CD4-positive, alpha-beta memory T cell (primary cell): ENCODE data around the gene GHSR. TPM values are rescaled to one million over a fixed set of nuclear protein-coding genes. Genes with fewer than 3 reads are reported as not detected.

ENCODE experiments used
- CTCF ChIA-PET: fragments of 350-600 bp; sonication (Branson Sonifier 250); formaldehyde crosslinking; loops from one replicate; lab custom pipeline; 2021; ENCODE audit warnings: inconsistent platforms; ENCODE audit not compliant: partially characterized antibody; lab: Charles Lee
- POLR2A ChIA-PET: fragments of 350-600 bp; sonication (Branson Sonifier 250); formaldehyde crosslinking; loops from one replicate; lab custom pipeline; 2021; ENCODE audit not compliant: partially characterized antibody; lab: Charles Lee
- DNase-seq, 5 donors: peaks; one replicate each; pipeline versions ENCODE4 v3.0.0 to v3.0.0-alpha.2; 2020 to 2022; ENCODE audit warnings: mixed read lengths in 1 of 5
- H3K27ac ChIP-seq: one replicate; pipeline ENCODE4 v1.7.0; 2013; ENCODE audit warnings: low read depth, low read length
- H3K27me3 ChIP-seq: 2 replicates; pipeline ENCODE4 v1.7.0; 2013; ENCODE audit warnings: mild to moderate bottlenecking, low read length, moderate library complexity; ENCODE audit not compliant: insufficient read depth
- H3K36me3 ChIP-seq: 2 replicates; pipeline ENCODE4 v1.7.0; 2013; ENCODE audit warnings: mild to moderate bottlenecking, low read length, moderate library complexity; ENCODE audit not compliant: insufficient read depth
- H3K4me1 ChIP-seq: 2 replicates; pipeline ENCODE4 v1.7.0; 2013; ENCODE audit warnings: mild to moderate bottlenecking, low read length, moderate library complexity; ENCODE audit not compliant: insufficient read depth
- H3K4me3 ChIP-seq, 2 donors: one replicate each; pipeline ENCODE4 v1.7.0; 2013; ENCODE audit warnings: low read length in 2 of 2, mild to moderate bottlenecking in 1 of 2
- H3K9me3 ChIP-seq, 2 donors: one replicate each; pipeline ENCODE4 v1.7.0; 2013; ENCODE audit warnings: low read length in 2 of 2, control low read depth in 1 of 2; ENCODE audit not compliant: control insufficient read depth in 1 of 2
- H3K27ac Mint-ChIP-seq, 7 donors: one replicate each; pipeline ENCODE4 v1.8.0; 2020 to 2021; ENCODE audit warnings: mixed read lengths in 7 of 7, mild to moderate bottlenecking in 6 of 7, inconsistent platforms in 3 of 7, moderate library complexity in 3 of 7
- H3K27me3 Mint-ChIP-seq, 2 donors: one replicate each; pipeline ENCODE4 v1.8.0; 2020 to 2021; ENCODE audit warnings: mixed read lengths in 2 of 2
- H3K36me3 Mint-ChIP-seq, 2 donors: one replicate each; pipeline ENCODE4 v1.8.0; 2020 to 2021; ENCODE audit warnings: mixed read lengths in 2 of 2, inconsistent platforms in 1 of 2, mild to moderate bottlenecking in 1 of 2
- H3K4me1 Mint-ChIP-seq, 4 donors: one replicate each; pipeline ENCODE4 v1.8.0; 2020 to 2021; ENCODE audit warnings: mixed read lengths in 4 of 4, mild to moderate bottlenecking in 1 of 4
- H3K4me3 Mint-ChIP-seq, 8 donors: one replicate each; pipeline ENCODE4 v1.8.0; 2020 to 2021; ENCODE audit warnings: mixed read lengths in 8 of 8, mild to moderate bottlenecking in 7 of 8, moderate library complexity in 6 of 8, inconsistent platforms in 3 of 8
- H3K9me3 Mint-ChIP-seq, 8 donors: one replicate each; pipeline ENCODE4 v1.8.0; 2020 to 2021; ENCODE audit warnings: mixed read lengths in 8 of 8, mild to moderate bottlenecking in 5 of 8, inconsistent platforms in 3 of 8, moderate library complexity in 1 of 8
- intact Hi-C: fragments of 100-400 bp; cut with micrococcal nuclease; formaldehyde crosslinking; loops from one replicate; pipeline ENCODE4 v1.15.1; 2023
- polyA plus RNA-seq, 2 donors: library from polyadenylated mRNA; unstranded; fragments of 300-500 nt; fragmentation: Illumina TruSeq; gene quantifications; one replicate each; pipeline ENCODE4 v1.2.3, GENCODE V29; 2021
- total RNA-seq, 2 experiments: library from RNA; stranded (reverse); gene quantifications; one replicate each; pipeline ENCODE4 v1.2.3, GENCODE V29; 2021

Gene GHSR
- total and polyA plus RNA-seq, 4 experiments from 2014 or later = not detected

GRCh38 chr3:172404237-172404962 is 43.9 kb downstream of the GHSR start:
- POLR2A ChIA-PET = no interaction called here

DNA sequence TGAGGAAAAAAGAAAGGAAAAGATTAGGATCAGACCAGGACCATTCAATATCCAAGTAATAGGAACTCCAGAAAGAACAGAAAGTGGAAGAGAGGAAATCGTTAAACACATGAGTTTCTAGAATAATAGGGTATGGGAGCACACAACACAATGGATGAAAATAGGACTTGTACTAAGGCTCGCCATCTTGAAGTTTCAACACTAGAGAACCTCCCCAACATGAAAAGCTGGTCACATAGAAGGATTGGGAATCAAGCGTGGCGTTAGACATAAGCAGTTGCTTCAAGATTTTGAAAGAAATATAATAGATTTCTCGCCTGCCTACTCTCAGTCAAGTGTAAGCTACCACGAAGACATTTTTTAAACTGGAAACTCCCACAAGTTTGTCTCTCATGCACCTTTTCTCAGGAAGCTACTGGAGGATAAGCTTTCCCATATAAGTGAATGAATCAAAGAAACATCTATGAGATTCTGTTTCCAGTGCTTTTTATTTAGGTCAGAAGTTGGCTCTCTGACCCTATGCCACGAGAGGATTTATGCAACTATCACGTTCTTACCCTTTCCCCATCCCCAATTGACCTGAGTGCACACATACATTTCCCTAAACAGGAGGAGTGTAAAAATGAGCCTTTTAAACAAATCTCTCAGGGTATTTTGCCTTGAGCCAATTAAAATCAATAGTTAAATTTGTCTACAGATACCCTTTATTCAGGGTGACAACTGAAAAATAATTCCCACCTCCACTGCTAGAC is 45.2 kb downstream of the GHSR start:
- Histone ChIP-seq H3K4me1 (no peaks in the 10 kb centered on the region), H3K27me3 (no peaks in the 10 kb centered on the region), H3K4me3 (no peak overlapping the region), H3K27ac (no peak overlapping the region), H3K36me3 (no peaks in the 10 kb centered on the region), H3K9me3 (no peaks in the 10 kb centered on the region)
- CTCF ChIA-PET = no interaction called here
- POLR2A ChIA-PET = no interaction called here
- no peaks in the 10 kb centered on the region for H3K27me3 Mint-ChIP-seq
- no peaks in the 10 kb centered on the region for H3K4me1 Mint-ChIP-seq
- intact Hi-C loops = no loop called here
- H3K9me3 Mint-ChIP-seq = peaks cover 0 to 11% (median 1%) of the 10 kb centered on the region in 8 donors
- H3K4me3 Mint-ChIP-seq = no peak overlapping the region
- DNase-seq = no peak
- no peak overlapping the region for H3K27ac Mint-ChIP-seq
- peaks cover 19 to 21% of the 10 kb centered on the region in 2 donors for H3K36me3 Mint-ChIP-seq

More at GRCh38 chr3:172404237-172404962, 43.9 kb downstream of the GHSR start:
- DNase-seq = no peak
- no peak overlapping the region for H3K4me3 ChIP-seq
- no peaks in the 10 kb centered on the region for H3K27me3 Mint-ChIP-seq
- H3K27ac ChIP-seq = no peak overlapping the region
- intact Hi-C loops = no loop called here
- H3K4me1 Mint-ChIP-seq = no peaks in the 10 kb centered on the region
- no peak overlapping the region for H3K4me3 Mint-ChIP-seq
- H3K4me1 ChIP-seq = no peaks in the 10 kb centered on the region
- H3K27ac Mint-ChIP-seq = no peak overlapping the region
- no peaks in the 10 kb centered on the region for H3K36me3 ChIP-seq
- H3K36me3 Mint-ChIP-seq = peaks cover 13% of the 10 kb centered on the region in 2 donors
- no peaks in the 10 kb centered on the region for H3K27me3 ChIP-seq
- no peaks in the 10 kb centered on the region for H3K9me3 ChIP-seq
- peaks cover 0 to 11% (median 1%) of the 10 kb centered on the region in 8 donors for H3K9me3 Mint-ChIP-seq
- CTCF ChIA-PET = interaction anchor here (1.2 kb wide), 1 partner anchor 57 kb away, joined by 3 read pairs; no protein-coding TSS in a partner anchor

GRCh38 chr3:172402090-172402489 is 46.2 kb downstream of the GHSR start:
- ChIA-PET POLR2A (no interaction called here), CTCF (no interaction called here)
- Histone ChIP-seq H3K27me3 (no peaks in the 10 kb centered on the region), H3K4me3 (no peak overlapping the region), H3K9me3 (no peaks in the 10 kb centered on the region), H3K36me3 (no peaks in the 10 kb centered on the region), H3K4me1 (no peaks in the 10 kb centered on the region), H3K27ac (no peak overlapping the region)
- Mint-ChIP-seq H3K4me3 (no peak overlapping the region), H3K27ac (no peak overlapping the region), H3K9me3 (peaks cover 0 to 11% (median 1%) of the 10 kb centered on the region in 8 donors), H3K36me3 (peaks cover 21 to 26% of the 10 kb centered on the region in 2 donors), H3K27me3 (no peaks in the 10 kb centered on the region), H3K4me1 (no peaks in the 10 kb centered on the region)
- intact Hi-C loops = no loop called here
- DNase-seq = no peak

DNA sequence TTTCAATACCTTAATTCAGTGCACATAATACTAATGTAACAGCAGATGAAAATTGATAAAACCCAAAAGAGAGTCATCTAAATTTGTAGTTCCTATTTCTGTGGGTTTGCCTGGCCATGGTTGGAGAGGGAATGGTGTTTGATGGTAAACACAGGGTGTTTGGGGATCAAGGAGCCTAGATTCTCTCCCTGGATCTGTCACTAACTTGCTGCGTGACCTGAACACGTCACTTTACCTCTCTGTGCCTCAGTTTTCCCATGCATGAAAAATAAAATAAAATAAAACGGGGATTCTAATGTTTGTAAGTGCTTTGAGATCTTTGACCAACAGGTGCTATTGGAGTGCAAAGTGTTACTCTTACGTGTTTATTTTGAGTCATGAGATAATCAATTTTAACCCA is 49.8 kb downstream of the GHSR start:
- Mint-ChIP-seq H3K36me3 (peaks cover 35 to 43% of the 10 kb centered on the region in 2 donors), H3K4me1 (no peaks in the 10 kb centered on the region)
- no peaks in the 10 kb centered on the region for H3K36me3 ChIP-seq

DNA sequence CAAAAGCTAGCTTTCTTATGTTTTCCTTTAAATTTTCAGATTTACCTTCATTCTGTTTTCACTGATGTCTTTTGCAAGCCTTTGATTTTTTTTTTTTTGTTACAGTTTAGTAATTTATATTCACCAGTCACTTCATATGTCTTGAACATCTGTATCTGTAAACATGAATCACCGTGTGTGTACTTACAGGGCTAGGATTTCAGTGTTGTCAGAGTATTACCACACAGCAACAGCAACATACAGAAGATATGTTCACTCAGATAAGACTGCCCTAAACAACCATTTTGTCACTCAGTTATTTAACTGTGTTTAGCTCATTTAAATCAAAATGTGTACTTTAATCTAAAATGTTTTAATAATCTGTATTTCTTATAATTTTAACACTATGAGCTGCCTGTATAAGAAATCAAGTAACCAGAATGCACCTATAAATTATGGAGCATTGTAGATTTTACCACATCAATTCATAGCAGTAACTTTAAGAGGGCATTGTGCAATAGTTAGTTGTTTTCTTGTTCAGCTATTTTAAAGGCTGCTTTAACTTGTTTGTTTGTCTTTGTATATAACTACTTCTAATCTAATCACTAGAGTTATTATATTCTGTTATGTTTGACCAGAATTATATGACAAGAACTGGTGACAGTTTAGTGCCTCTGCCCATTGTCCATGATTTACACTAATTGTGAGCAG is 50.4 kb downstream of the GHSR start:
- peaks cover 40 to 49% of the 10 kb centered on the region in 2 donors for H3K36me3 Mint-ChIP-seq

More for the DNA sequence above, 49.8 kb downstream of the GHSR start:
- ChIA-PET CTCF (interaction anchor here (1.2 to 1.3 kb wide), 2 partner anchors 19 to 66 kb away, joined by 4 read pairs; no protein-coding TSS in a partner anchor), POLR2A (no interaction called here)
- Histone ChIP-seq H3K9me3 (no peaks in the 10 kb centered on the region), H3K27ac (no peak overlapping the region), H3K4me3 (no peak overlapping the region), H3K4me1 (no peaks in the 10 kb centered on the region), H3K27me3 (no peaks in the 10 kb centered on the region)
- H3K9me3 Mint-ChIP-seq = peaks cover 0 to 11% (median 1%) of the 10 kb centered on the region in 8 donors
- DNase-seq = no peak
- no peaks in the 10 kb centered on the region for H3K27me3 Mint-ChIP-seq
- no peak overlapping the region for H3K27ac Mint-ChIP-seq
- H3K4me3 Mint-ChIP-seq = no peak overlapping the region
- intact Hi-C loops = no loop called here

GRCh38 chr3:172396400-172396799 is 51.9 kb downstream of the GHSR start:
- Histone ChIP-seq H3K27ac (no peak overlapping the region), H3K4me3 (no peak overlapping the region), H3K36me3 (no peaks in the 10 kb centered on the region), H3K4me1 (no peaks in the 10 kb centered on the region), H3K27me3 (no peaks in the 10 kb centered on the region), H3K9me3 (no peaks in the 10 kb centered on the region)
- no peak for DNase-seq
- intact Hi-C loops = no loop called here
- H3K9me3 Mint-ChIP-seq = peaks cover 0 to 2% (median under 1%) of the 10 kb centered on the region in 8 donors
- ChIA-PET CTCF (no interaction called here), POLR2A (no interaction called here)
- no peak overlapping the region for H3K27ac Mint-ChIP-seq
- H3K27me3 Mint-ChIP-seq = no peaks in the 10 kb centered on the region
- no peaks in the 10 kb centered on the region for H3K4me1 Mint-ChIP-seq
- peaks cover 42 to 49% of the 10 kb centered on the region in 2 donors for H3K36me3 Mint-ChIP-seq
- H3K4me3 Mint-ChIP-seq = no peak overlapping the region

More for the DNA sequence above, 50.4 kb downstream of the GHSR start:
- ChIA-PET POLR2A (no interaction called here), CTCF (interaction anchor here (1.2 to 1.3 kb wide), 2 partner anchors 19 to 65 kb away, joined by 4 read pairs; no protein-coding TSS in a partner anchor)
- Mint-ChIP-seq H3K9me3 (peaks cover 0 to 11% (median 2%) of the 10 kb centered on the region in 8 donors), H3K27me3 (no peaks in the 10 kb centered on the region), H3K4me3 (no peak overlapping the region), H3K27ac (no peak overlapping the region), H3K4me1 (no peaks in the 10 kb centered on the region)
- Histone ChIP-seq H3K27me3 (no peaks in the 10 kb centered on the region), H3K4me1 (no peaks in the 10 kb centered on the region), H3K4me3 (no peak overlapping the region), H3K9me3 (no peaks in the 10 kb centered on the region), H3K36me3 (no peaks in the 10 kb centered on the region), H3K27ac (no peak overlapping the region)
- intact Hi-C loops = no loop called here
- no peak for DNase-seq

GRCh38 chr3:172394692-172395091 is 53.6 kb downstream of the GHSR start:
- Histone ChIP-seq H3K27ac (no peak overlapping the region), H3K27me3 (no peaks in the 10 kb centered on the region), H3K36me3 (no peaks in the 10 kb centered on the region), H3K4me3 (no peak overlapping the region), H3K9me3 (no peaks in the 10 kb centered on the region), H3K4me1 (no peaks in the 10 kb centered on the region)
- ChIA-PET POLR2A (no interaction called here), CTCF (no interaction called here)
- intact Hi-C loops = no loop called here
- no peaks in the 10 kb centered on the region for H3K27me3 Mint-ChIP-seq
- peaks cover 45 to 49% of the 10 kb centered on the region in 2 donors for H3K36me3 Mint-ChIP-seq
- no peaks in the 10 kb centered on the region for H3K4me1 Mint-ChIP-seq
- no peak overlapping the region for H3K4me3 Mint-ChIP-seq
- no peak for DNase-seq
- peaks cover 0 to 2% (median 0%) of the 10 kb centered on the region in 8 donors for H3K9me3 Mint-ChIP-seq
- no peak overlapping the region for H3K27ac Mint-ChIP-seq
